GM18858 (cell line): ENCODE data around the gene SPPL2B.
"Not testable (repeated sequence)": the region's sequence is repeated elsewhere in the genome, so short reads cannot be mapped to it uniquely, and the experiment has no call there.

Experiments
- ATAC-seq: cut with Tn5 transposase; IDR thresholded peaks from one replicate; pipeline ENCODE4 v1.9.1; 2021; ENCODE audit not compliant: unreplicated experiment

The SPPL2B gene

GRCh38 chr19:2375353-2376121 lies 47.1 kb downstream of the SPPL2B start:
- no peak for ATAC-seq

GRCh38 chr19:2376784-2377519 lies 48.5 kb downstream of the SPPL2B start:
- ATAC-seq: no peak

DNA sequence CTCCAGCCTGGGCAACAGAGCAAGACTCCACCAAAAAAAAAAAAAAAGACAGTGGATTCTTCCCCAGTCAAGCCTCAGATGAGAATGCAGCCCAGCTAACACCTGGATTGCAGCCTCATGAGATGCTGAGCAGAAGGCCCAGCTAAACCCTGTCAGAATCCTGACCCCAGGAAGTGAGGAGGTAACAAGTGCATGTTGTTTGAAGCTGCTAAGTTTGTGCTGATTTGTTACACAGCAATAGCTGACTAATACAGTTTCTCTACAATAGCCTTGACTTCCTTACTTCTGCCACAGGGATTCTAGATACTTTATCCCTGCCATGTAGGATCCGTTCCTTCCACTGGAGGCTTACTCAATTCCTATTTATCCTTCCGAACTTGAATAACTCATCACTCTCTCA lies 52.1 kb downstream of the SPPL2B start:
- ATAC-seq: no peak

DNA sequence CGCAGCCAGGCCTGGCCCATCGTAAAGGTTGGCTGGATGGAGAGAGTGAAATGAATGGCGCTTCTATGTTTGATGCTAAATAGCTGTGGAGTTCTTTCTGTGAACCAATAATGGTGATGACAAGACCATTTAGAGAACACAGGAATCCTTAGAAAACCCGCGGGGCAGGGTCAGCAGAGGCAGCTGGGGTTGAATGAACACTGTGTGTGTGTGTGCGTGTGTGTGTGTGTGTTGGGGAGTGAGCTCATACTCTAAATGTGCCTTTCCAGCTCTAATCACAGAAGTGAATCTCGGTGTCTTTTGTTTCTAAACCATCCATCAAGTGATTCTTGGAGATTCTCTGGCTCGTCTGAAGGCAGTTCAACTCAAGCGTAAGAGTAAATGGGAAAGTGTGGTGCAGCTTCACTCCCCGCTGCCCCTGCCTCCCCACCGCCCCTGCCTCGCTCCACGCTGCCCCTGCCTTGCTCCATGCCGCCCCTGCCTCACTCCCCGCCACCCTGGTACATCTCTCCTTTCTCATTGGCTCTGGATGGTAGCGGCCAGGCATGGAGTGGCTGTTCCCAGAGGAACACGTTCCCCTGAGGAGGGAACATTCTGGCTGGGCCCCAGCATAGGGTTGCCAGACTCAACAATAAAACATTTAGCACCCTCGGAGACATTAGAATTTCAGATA lies 52.8 kb downstream of the SPPL2B start:
- no peak for ATAC-seq

DNA sequence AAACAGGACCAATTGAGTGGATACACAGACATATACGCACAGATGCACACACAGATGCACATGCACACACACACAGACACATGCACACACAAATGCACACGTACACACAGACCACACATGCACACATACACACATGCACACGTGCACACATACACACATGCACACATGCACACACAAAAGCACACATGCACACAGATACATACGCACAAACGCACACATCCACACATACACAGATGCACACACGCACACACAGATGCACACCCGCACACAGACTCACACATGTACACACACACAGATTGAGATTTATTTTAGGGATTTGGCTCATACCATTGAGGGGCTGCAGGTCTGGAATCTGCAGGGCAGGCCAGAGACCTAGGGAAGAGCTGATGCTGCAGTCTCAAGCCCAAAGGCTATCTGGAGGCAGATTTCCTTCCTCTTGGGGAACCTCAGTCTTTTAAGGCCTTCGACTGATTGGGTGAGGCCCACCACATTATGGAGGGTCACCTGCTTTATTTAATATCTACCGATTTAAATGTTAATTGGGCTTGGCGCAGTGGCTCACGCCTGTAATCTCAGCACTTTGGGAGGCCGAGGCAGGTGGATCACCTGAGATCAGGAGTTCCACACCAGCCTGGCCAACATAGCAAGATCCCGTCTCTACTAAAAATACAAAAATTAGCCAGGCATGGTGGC lies 54.2 kb downstream of the SPPL2B start:
- no peak for ATAC-seq

DNA sequence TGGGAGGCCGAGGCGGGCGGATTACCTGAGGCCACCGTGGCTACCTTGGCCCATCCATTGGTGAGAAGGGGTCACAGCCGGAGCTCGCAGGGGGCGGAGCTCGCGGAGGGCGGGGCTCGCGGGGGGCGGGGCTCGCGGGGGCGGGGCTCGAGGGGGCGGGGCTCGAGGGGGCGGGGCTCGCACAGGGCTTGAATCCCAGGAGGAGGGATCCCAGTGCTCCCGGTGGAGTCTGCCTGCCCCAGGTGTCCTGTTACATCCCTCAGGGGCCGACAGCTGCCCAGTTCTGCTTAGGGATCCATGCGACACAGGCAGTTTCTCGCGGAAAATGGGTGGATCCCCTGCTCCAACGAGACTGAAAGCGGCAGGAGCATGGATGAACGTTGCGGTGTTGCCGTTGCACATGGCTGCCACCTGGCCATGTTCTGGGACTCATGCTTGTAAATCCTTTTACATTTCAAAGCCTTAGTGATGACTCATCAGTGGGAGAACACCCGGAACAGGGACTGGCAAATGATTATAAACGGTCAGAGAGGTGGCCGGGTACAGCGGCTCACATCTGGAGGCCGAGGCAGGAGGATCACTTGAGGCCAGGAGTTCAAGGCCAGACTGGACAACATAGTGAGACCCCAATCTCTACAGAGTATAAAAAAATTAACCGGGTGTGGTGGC lies 56.7 kb downstream of the SPPL2B start:
- no peak for ATAC-seq

DNA sequence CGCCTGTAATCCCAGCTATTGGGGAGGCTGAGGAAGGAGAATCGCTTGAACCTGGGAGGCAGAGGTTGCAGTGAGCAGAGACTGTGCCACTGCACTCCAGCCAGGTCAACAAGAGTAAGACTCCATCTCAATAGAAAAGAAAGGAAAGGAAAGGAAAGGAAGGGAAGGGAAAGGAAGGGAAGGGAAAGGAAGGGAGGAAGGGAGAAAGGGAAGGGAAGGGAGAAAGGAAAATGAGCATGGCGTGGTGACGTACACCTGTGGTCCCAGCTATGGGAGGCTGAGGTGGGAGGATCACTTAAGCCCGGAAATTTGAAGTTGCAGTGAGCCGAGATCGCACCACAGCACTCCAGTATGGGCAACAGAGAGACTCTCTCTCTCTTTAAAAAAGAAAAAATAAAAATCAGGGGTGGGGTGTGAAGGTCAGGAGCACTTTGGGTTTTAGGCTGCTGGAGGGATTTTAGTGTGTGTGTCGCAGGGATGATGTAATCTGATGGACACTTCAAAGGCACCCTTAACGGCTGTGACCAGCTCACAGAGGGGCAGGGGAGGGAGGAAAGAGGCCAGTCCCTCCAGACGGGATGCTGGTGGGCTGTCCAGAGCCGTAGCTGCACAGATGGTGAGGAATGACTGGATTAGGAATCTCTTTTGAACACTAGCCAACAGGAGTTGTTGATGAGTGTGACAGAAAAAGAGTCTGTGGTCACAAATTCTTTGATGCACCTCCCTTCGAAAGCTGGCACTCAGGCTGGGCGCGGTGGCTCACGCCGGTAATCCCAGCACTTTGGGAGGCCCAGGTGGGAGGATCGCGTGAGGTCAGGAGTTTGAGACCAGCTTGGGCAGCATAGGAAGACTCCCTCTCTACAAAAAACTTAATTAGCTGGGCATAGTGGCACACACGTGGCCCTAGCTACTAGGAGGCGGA lies 59.1 kb downstream of the SPPL2B start:
- ATAC-seq: no peak

GRCh38 chr19:2389594-2389993 lies 61.1 kb downstream of the SPPL2B start:
- no peak for ATAC-seq

DNA sequence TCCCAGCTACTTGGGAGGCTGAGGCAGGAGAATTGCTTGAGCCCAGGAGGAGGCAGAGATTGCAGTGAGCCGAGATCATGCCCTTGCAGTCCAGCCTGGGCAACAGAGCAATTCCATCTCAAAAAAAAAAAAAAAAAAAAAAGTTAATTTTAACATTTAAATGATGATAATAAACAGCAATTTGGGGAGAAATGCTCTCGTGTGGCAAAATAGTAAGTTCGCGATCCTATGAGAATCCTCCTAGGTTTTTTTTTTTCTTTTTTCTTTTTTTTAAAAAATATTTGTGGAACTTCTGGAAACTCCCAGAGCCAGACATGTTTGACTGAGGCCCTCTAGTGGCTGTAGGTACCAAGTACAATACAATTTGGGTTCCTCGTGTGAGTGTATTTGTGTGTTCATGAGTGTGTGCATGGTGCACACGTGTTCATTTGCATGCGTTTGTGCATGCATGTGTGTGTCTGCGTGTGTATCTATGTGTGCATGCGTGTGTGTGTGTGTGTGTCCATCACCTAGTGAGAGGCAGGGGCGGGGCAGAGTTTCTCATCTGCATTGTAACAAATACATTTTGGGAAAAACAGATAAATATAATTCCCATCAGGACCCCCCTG lies 62.7 kb downstream of the SPPL2B start:
- no peak for ATAC-seq

DNA sequence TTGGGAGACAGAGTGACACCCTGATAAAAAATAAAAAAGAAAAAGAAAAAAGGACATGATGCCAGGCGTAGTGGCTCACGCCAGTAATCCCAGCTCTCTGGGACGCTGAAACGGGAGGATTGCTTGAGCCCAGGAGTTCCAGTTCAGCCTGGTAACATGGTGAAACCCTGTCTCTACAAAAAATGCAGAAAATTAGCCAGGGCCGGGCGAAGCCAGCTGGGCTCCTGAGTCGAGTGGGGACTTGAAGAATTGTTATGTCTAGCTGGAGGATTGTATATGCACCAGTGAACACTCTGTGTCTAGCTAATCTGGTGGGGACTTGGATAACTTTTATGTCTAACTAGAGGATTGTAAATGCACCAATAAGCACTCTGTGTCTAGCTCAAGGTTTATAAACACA lies 63.9 kb downstream of the SPPL2B start:
- ATAC-seq: no peak

- ATAC-seq: not testable (repeated sequence)
Observed at GRCh38 chr19:2392899-2393298, 64.4 kb downstream of the SPPL2B start.

- ATAC-seq: no peak
Observed at GRCh38 chr19:2394054-2394441, 65.6 kb downstream of the SPPL2B start.

- ATAC-seq: no peak
Observed at GRCh38 chr19:2394442-2395292, 66.2 kb downstream of the SPPL2B start.

DNA sequence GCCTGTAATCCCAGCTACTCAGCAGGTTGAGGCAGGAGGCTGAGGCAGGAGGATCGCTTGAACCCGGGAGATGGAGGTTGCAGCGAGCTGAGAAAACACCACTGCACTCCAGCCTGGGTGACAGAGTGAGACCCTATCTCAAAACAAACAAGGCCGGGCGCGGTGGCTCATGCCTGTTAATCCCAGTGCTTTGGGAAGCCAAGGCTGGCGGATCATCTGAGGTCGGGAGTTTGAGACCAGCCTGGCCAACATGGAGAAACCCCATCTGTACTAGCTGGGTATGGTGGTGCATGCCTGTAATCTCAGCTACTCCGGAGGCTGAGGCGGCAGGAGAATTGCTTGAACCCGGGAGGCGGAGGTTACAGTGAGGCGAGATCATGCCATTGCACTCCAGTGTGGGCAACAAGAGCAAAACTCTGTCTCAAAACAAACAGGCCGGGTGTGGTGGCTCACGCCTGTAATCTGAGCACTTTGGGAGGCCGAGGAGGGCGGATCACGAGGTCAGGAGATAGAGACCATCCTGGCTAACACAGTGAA lies 66.9 kb downstream of the SPPL2B start:
- not testable (repeated sequence) for ATAC-seq

DNA sequence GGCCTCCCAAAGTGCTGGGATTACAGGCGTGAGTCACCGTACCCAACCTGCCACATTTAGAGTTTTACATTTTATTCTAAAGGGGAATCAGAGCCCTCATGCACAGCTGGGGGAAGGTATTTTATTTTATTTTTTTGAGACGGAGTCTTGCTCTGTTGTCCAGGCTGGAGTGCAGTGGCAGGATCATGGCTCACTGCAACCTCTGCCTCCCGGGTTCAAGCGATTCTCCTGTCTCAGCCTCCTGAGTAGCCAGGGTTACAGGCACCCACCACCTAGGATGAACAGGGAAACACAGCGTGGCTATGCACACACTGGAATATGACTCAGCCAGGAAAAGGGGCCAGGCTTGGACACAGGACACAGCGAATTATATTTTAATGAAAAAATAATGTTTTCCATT lies 68.7 kb downstream of the SPPL2B start:
- not testable (repeated sequence) for ATAC-seq

- ATAC-seq: no peak
Observed at GRCh38 chr19:2398735-2399305, 70.3 kb downstream of the SPPL2B start.

DNA sequence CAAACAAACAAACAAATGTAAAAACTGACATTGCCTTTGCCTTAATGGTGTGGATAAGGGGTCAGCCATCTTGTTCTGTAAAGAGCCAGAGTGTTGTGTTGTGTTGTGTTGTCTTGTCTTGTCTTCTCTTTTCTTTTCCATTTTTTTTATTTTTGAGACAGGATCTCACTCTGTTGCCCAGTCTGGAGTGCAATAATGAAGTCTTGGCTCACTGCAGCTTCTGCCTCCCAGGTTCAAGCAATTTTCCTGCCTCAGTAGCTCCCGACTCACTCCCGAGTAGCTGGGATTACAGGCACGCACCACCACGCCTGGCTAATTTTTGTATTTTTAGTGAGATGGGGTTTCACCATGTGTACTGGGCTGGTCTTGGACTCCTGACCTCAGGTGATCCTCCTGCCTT lies 71.1 kb downstream of the SPPL2B start:
- ATAC-seq: no peak
